SK-N-SH treated with all-trans-retinoic acid at 6 μM for 48 hours (cell line): ENCODE measurements around the gene PRPF4.
A peak's percentile ranks its signal among the peaks of the same experiment; 100 is the strongest.

Experiments used
- ATAC-seq: fragments of 200-7000 bp; cut with Tn5 transposase; 3 replicates; pipeline ENCODE4 v1.9.1; 2020; ENCODE audit warnings: mild to moderate bottlenecking, moderate library complexity
- ARNTL ChIP-seq: fragments of 450-650 bp; formaldehyde crosslinking; IDR thresholded peaks from 2 replicates; pipeline ENCODE4 v1.5.0; 2020; ENCODE audit warnings: low read depth, mild to moderate bottlenecking, moderate library complexity, borderline replicate concordance
- BACH2 ChIP-seq: fragments of 250-450 bp; sonication (Bioruptor Pico); IDR thresholded peaks from 2 replicates; pipeline ENCODE4 v1.9.0; 2021; ENCODE audit warnings: mild to moderate bottlenecking, borderline replicate concordance
- CREB5 ChIP-seq: fragments of 250-450 bp; sonication (Bioruptor Pico); IDR thresholded peaks from 2 replicates; pipeline ENCODE4 v1.5.1; 2020; ENCODE audit warnings: low read depth, mild to moderate bottlenecking, moderate library complexity
- CSDC2 ChIP-seq: fragments of 250-450 bp; sonication (Bioruptor Pico); IDR thresholded peaks from 2 replicates; pipeline ENCODE4 v1.5.0; 2020; ENCODE audit warnings: mild to moderate bottlenecking, moderate library complexity
- ESRRG ChIP-seq: fragments of 250-450 bp; sonication (Bioruptor Pico); IDR thresholded peaks from 2 replicates; pipeline ENCODE4 v1.6.1; 2021; ENCODE audit warnings: mild to moderate bottlenecking
- GLIS3 ChIP-seq: fragments of 250-450 bp; sonication (Bioruptor Pico); IDR thresholded peaks from 2 replicates; pipeline ENCODE4 v1.5.0; 2020; ENCODE audit warnings: mild to moderate bottlenecking, moderate library complexity
- ISL1 ChIP-seq: fragments of 250-450 bp; sonication (Bioruptor Pico); IDR thresholded peaks from 2 replicates; pipeline ENCODE4 v2.1.2; 2022; ENCODE audit warnings: mild to moderate bottlenecking, moderate library complexity
- OSR1 ChIP-seq: fragments of 250-450 bp; sonication (Bioruptor Pico); IDR thresholded peaks from 2 replicates; pipeline ENCODE4 v1.8.0; 2022; ENCODE audit warnings: moderate library complexity, mild to moderate bottlenecking, inconsistent platforms
- POU6F1 ChIP-seq: fragments of 250-450 bp; sonication (Bioruptor Pico); IDR thresholded peaks from 2 replicates; pipeline ENCODE4 v1.8.0; 2021; ENCODE audit warnings: low read depth, mild to moderate bottlenecking, moderate library complexity, borderline replicate concordance
- PPARA ChIP-seq: fragments of 250-450 bp; sonication (Bioruptor Pico); IDR thresholded peaks from 2 replicates; pipeline ENCODE4 v1.5.0; 2020; ENCODE audit warnings: mild to moderate bottlenecking, borderline replicate concordance
- RARB ChIP-seq: fragments of 250-450 bp; sonication (Bioruptor Pico); IDR thresholded peaks from 2 replicates; pipeline ENCODE4 v1.8.0; 2021; ENCODE audit warnings: mild to moderate bottlenecking, moderate library complexity
- TCF4 ChIP-seq: fragments of 250-450 bp; sonication (Bioruptor Pico); IDR thresholded peaks from 2 replicates; pipeline ENCODE4 v1.8.0; 2021; ENCODE audit warnings: mild to moderate bottlenecking, moderate library complexity, borderline replicate concordance
- TOX ChIP-seq: fragments of 250-450 bp; sonication (Bioruptor Pico); IDR thresholded peaks from 2 replicates; pipeline ENCODE4 v1.8.0; 2021; ENCODE audit warnings: mild to moderate bottlenecking, moderate library complexity, borderline replicate concordance
- ZC3H10 ChIP-seq: fragments of 250-450 bp; sonication (Bioruptor Pico); IDR thresholded peaks from 2 replicates; pipeline ENCODE4 v1.5.1; 2021; ENCODE audit warnings: mild to moderate bottlenecking, moderate library complexity
- ZFP3 ChIP-seq: fragments of 250-450 bp; sonication (Bioruptor Pico); IDR thresholded peaks from 2 replicates; pipeline ENCODE4 v1.5.0; 2020; ENCODE audit warnings: mild to moderate bottlenecking, moderate library complexity
- ZFP30 ChIP-seq: fragments of 450-650 bp; formaldehyde crosslinking; IDR thresholded peaks from 2 replicates; pipeline ENCODE4 v1.5.0; 2022; ENCODE audit warnings: mild to moderate bottlenecking, moderate library complexity
- ZNF565 ChIP-seq: fragments of 450-650 bp; formaldehyde crosslinking; conservative IDR thresholded peaks from 2 replicates; pipeline ENCODE4 v1.5.0; 2020; ENCODE audit warnings: low read depth, mild to moderate bottlenecking, moderate library complexity
- ZNF70 ChIP-seq: fragments of 450-650 bp; formaldehyde crosslinking; IDR thresholded peaks from 2 replicates; pipeline ENCODE4 v1.5.0; 2020; ENCODE audit warnings: mild to moderate bottlenecking, moderate library complexity
- TF ChIP-seq, protein P1 (sequence below): fragments of 250-450 bp; sonication (Bioruptor Pico); IDR thresholded peaks from 2 replicates; pipeline ENCODE4 v1.8.0; 2020; ENCODE audit warnings: mild to moderate bottlenecking, moderate library complexity, borderline replicate concordance
- TF ChIP-seq, protein P2 (sequence below): fragments of 250-450 bp; sonication (Bioruptor Pico); IDR thresholded peaks from 2 replicates; pipeline ENCODE4 v1.5.1; 2021; ENCODE audit warnings: mild to moderate bottlenecking, moderate library complexity

PRPF4 gene

DNA sequence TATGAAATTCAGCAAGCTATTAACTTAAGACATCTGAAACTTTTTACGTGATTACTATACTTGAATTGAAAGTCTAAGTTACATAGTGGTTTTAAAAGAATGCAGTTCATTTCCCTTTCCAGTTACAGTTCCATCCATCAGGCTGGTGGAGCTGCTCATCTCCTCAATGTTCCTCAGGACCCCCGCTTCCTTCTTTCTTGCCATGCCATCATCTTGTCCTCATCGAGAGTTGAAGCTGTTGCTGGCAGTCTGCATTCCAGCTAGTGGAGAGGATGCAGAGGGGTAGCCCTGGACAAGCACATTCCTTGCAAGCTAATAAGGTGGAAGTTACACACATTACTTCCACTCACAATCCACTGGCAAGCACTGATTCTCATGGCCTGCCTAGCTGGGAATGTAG is 36.5 kb downstream of the PRPF4 start:
- peak; percentile 60 for ATAC-seq

DNA sequence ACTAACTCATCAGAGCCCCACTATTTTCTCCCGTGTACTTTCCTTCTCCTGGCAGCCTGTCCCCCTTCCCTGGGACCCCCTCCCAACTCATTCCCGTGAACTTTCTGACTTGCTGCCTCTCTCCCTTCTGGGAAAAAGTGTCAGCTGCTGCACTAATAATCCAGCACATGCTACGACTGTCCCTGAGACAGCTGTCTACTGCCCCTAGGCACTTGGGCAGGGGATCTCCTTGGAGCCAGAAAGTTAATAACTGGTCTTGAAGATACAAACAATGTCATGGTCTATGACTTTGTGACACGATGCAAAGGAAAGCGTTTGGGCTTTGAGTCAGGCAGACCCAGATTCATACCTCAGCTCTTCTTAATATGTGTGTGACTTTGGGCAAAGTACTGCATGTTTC is 37.8 kb downstream of the PRPF4 start:
- TF ChIP-seq OSR1 (no peak), TOX (CRISPR knock-in tag) (no peak), ZC3H10 (CRISPR knock-in tag) (no peak), ZNF70 (CRISPR knock-in tag) (no peak), ESRRG (CRISPR knock-in tag) (no peak), CREB5 (CRISPR knock-in tag) (no peak), BACH2 (no peak), TCF4 (CRISPR knock-in tag) (no peak), GLIS3 (no peak), POU6F1 (CRISPR knock-in tag) (no peak), CSDC2 (CRISPR knock-in tag) (no peak), RARB (CRISPR knock-in tag) (no peak), ISL1 (CRISPR knock-in tag) (no peak), ZFP30 (no peak), PPARA (CRISPR knock-in tag) (no peak), ARNTL (no peak), ZFP3 (no peak)
- TF ChIP-seq, protein P1, sequence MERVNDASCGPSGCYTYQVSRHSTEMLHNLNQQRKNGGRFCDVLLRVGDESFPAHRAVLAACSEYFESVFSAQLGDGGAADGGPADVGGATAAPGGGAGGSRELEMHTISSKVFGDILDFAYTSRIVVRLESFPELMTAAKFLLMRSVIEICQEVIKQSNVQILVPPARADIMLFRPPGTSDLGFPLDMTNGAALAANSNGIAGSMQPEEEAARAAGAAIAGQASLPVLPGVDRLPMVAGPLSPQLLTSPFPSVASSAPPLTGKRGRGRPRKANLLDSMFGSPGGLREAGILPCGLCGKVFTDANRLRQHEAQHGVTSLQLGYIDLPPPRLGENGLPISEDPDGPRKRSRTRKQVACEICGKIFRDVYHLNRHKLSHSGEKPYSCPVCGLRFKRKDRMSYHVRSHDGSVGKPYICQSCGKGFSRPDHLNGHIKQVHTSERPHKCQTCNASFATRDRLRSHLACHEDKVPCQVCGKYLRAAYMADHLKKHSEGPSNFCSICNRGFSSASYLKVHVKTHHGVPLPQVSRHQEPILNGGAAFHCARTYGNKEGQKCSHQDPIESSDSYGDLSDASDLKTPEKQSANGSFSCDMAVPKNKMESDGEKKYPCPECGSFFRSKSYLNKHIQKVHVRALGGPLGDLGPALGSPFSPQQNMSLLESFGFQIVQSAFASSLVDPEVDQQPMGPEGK (CRISPR knock-in tag), result no peak
- TF ChIP-seq, protein P2, sequence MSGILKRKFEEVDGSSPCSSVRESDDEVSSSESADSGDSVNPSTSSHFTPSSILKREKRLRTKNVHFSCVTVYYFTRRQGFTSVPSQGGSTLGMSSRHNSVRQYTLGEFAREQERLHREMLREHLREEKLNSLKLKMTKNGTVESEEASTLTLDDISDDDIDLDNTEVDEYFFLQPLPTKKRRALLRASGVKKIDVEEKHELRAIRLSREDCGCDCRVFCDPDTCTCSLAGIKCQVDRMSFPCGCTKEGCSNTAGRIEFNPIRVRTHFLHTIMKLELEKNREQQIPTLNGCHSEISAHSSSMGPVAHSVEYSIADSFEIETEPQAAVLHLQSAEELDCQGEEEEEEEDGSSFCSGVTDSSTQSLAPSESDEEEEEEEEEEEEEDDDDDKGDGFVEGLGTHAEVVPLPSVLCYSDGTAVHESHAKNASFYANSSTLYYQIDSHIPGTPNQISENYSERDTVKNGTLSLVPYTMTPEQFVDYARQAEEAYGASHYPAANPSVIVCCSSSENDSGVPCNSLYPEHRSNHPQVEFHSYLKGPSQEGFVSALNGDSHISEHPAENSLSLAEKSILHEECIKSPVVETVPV (CRISPR knock-in tag), result no peak
- ATAC-seq, result no peak

More for the DNA sequence above, 36.5 kb downstream of the PRPF4 start:
- TF ChIP-seq ZNF565 (CRISPR knock-in tag) (no peak), ISL1 (CRISPR knock-in tag) (no peak), ZNF70 (CRISPR knock-in tag) (no peak), RARB (CRISPR knock-in tag) (no peak), PPARA (CRISPR knock-in tag) (no peak), OSR1 (no peak), ZFP30 (no peak), CREB5 (CRISPR knock-in tag) (no peak), CSDC2 (CRISPR knock-in tag) (no peak), ESRRG (CRISPR knock-in tag) (no peak), POU6F1 (CRISPR knock-in tag) (no peak), ARNTL (no peak)
- TF ChIP-seq, protein P1 (CRISPR knock-in tag), result no peak
